A549 (cell line): ENCODE data around the gene TLR1.

ENCODE experiments used
- EP300 ChIP-seq, 2 experiments: fragments of >200 bp; sonication (Bioruptor Twin); formaldehyde crosslinking; IDR thresholded peaks; 2 replicates in 1 of 2; 3 replicates in 1 of 2; pipeline ENCODE4 v1.6.1; 2016 to 2017
- MAFK ChIP-seq: fragments of 450-650 bp; IDR thresholded peaks from 2 replicates; pipeline ENCODE4 v1.6.1; 2014; ENCODE audit not compliant: partially characterized antibody
- NFE2L2 ChIP-seq: fragments of 150-350 bp; conservative IDR thresholded peaks from 2 replicates; pipeline ENCODE4 v1.6.1; 2014; ENCODE audit warnings: low read length
- POLR2A ChIP-seq: IDR thresholded peaks from 2 replicates; pipeline ENCODE4 v1.6.1; 2012; ENCODE audit warnings: mild to moderate bottlenecking, low read length
- RFX5 ChIP-seq: fragments of 450-650 bp; IDR thresholded peaks from 2 replicates; pipeline ENCODE4 v1.7.1; 2014; ENCODE audit warnings: antibody characterized with exemption, mild to moderate bottlenecking, moderate library complexity
- SMC3 ChIP-seq: fragments of >200 bp; sonication (Bioruptor Twin); formaldehyde crosslinking; IDR thresholded peaks from 3 replicates; pipeline ENCODE4 v1.6.1; 2018; ENCODE audit warnings: inconsistent platforms
- ZSCAN20 ChIP-seq: fragments of 250-450 bp; sonication (Bioruptor Pico); IDR thresholded peaks from 2 replicates; pipeline ENCODE4 v1.8.0; 2022; ENCODE audit warnings: mild to moderate bottlenecking, moderate library complexity
- TF ChIP-seq, protein P1 (sequence below): fragments of >200 bp; sonication (Bioruptor Twin); formaldehyde crosslinking; IDR thresholded peaks from 3 replicates; pipeline ENCODE4 v1.5.1; 2016
- TF ChIP-seq, protein P2 (sequence below): fragments of 200-600 bp; sonication (generic); IDR thresholded peaks from 2 replicates; pipeline ENCODE4 v1.6.1; 2016; ENCODE audit warnings: antibody characterized with exemption, mild to moderate bottlenecking, moderate library complexity
- TF ChIP-seq, protein P3 (sequence below): fragments of 450-650 bp; IDR thresholded peaks from 2 replicates; pipeline ENCODE4 v1.6.1; 2014; ENCODE audit warnings: antibody characterized with exemption
- TF ChIP-seq, protein P4 (sequence below): IDR thresholded peaks from 2 replicates; pipeline ENCODE4 v1.6.1; 2012
- TF ChIP-seq, protein P5 (sequence below): IDR thresholded peaks from 2 replicates; pipeline ENCODE4 v1.6.1; 2012; ENCODE audit warnings: low read depth, borderline replicate concordance
- TF ChIP-seq, protein P6 (sequence below): fragments of >200 bp; sonication (Bioruptor Twin); formaldehyde crosslinking; IDR thresholded peaks from 3 replicates; pipeline ENCODE4 v1.6.1; 2016
- TF ChIP-seq, protein P7 (sequence below): IDR thresholded peaks from 2 replicates; pipeline ENCODE4 v1.6.1; 2012

DNA sequence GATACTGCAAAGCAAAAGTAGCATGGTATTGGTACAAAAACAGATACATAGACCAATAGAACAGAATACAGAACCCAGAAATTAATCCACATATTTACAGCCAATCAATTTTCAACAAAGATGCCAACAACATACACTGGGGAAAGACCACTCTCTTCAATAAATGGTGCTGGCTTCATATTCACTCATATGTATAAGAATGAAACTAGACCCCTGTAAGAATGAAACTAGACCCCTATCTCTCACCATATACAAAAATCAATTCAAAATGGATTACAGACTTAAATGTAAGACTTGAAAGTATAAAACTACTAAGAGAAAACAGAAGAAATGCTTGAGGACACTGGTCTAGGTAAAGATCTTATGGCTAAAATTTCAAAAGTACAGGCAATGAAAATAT is 32.7 kb upstream of the TLR1 start:
- TF ChIP-seq, protein P1, sequence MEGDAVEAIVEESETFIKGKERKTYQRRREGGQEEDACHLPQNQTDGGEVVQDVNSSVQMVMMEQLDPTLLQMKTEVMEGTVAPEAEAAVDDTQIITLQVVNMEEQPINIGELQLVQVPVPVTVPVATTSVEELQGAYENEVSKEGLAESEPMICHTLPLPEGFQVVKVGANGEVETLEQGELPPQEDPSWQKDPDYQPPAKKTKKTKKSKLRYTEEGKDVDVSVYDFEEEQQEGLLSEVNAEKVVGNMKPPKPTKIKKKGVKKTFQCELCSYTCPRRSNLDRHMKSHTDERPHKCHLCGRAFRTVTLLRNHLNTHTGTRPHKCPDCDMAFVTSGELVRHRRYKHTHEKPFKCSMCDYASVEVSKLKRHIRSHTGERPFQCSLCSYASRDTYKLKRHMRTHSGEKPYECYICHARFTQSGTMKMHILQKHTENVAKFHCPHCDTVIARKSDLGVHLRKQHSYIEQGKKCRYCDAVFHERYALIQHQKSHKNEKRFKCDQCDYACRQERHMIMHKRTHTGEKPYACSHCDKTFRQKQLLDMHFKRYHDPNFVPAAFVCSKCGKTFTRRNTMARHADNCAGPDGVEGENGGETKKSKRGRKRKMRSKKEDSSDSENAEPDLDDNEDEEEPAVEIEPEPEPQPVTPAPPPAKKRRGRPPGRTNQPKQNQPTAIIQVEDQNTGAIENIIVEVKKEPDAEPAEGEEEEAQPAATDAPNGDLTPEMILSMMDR: no peak
- TF ChIP-seq SMC3 (no peak), MAFK (no peak), POLR2A (no peak), RFX5 (no peak), EP300 (IDR thresholded peaks at IDR 0.05) (no peak), NFE2L2 (no peak), ZSCAN20 (CRISPR knock-in tag) (no peak)
- TF ChIP-seq, protein P2, sequence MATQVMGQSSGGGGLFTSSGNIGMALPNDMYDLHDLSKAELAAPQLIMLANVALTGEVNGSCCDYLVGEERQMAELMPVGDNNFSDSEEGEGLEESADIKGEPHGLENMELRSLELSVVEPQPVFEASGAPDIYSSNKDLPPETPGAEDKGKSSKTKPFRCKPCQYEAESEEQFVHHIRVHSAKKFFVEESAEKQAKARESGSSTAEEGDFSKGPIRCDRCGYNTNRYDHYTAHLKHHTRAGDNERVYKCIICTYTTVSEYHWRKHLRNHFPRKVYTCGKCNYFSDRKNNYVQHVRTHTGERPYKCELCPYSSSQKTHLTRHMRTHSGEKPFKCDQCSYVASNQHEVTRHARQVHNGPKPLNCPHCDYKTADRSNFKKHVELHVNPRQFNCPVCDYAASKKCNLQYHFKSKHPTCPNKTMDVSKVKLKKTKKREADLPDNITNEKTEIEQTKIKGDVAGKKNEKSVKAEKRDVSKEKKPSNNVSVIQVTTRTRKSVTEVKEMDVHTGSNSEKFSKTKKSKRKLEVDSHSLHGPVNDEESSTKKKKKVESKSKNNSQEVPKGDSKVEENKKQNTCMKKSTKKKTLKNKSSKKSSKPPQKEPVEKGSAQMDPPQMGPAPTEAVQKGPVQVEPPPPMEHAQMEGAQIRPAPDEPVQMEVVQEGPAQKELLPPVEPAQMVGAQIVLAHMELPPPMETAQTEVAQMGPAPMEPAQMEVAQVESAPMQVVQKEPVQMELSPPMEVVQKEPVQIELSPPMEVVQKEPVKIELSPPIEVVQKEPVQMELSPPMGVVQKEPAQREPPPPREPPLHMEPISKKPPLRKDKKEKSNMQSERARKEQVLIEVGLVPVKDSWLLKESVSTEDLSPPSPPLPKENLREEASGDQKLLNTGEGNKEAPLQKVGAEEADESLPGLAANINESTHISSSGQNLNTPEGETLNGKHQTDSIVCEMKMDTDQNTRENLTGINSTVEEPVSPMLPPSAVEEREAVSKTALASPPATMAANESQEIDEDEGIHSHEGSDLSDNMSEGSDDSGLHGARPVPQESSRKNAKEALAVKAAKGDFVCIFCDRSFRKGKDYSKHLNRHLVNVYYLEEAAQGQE: no peak
- TF ChIP-seq, protein P3, sequence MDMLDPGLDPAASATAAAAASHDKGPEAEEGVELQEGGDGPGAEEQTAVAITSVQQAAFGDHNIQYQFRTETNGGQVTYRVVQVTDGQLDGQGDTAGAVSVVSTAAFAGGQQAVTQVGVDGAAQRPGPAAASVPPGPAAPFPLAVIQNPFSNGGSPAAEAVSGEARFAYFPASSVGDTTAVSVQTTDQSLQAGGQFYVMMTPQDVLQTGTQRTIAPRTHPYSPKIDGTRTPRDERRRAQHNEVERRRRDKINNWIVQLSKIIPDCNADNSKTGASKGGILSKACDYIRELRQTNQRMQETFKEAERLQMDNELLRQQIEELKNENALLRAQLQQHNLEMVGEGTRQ: no peak
- TF ChIP-seq, protein P4, sequence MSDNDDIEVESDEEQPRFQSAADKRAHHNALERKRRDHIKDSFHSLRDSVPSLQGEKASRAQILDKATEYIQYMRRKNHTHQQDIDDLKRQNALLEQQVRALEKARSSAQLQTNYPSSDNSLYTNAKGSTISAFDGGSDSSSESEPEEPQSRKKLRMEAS: no peak
- TF ChIP-seq, protein P5, sequence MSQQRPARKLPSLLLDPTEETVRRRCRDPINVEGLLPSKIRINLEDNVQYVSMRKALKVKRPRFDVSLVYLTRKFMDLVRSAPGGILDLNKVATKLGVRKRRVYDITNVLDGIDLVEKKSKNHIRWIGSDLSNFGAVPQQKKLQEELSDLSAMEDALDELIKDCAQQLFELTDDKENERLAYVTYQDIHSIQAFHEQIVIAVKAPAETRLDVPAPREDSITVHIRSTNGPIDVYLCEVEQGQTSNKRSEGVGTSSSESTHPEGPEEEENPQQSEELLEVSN: no peak
- TF ChIP-seq, protein P6, sequence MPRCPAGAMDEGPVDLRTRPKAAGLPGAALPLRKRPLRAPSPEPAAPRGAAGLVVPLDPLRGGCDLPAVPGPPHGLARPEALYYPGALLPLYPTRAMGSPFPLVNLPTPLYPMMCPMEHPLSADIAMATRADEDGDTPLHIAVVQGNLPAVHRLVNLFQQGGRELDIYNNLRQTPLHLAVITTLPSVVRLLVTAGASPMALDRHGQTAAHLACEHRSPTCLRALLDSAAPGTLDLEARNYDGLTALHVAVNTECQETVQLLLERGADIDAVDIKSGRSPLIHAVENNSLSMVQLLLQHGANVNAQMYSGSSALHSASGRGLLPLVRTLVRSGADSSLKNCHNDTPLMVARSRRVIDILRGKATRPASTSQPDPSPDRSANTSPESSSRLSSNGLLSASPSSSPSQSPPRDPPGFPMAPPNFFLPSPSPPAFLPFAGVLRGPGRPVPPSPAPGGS: no peak
- TF ChIP-seq, protein P7, sequence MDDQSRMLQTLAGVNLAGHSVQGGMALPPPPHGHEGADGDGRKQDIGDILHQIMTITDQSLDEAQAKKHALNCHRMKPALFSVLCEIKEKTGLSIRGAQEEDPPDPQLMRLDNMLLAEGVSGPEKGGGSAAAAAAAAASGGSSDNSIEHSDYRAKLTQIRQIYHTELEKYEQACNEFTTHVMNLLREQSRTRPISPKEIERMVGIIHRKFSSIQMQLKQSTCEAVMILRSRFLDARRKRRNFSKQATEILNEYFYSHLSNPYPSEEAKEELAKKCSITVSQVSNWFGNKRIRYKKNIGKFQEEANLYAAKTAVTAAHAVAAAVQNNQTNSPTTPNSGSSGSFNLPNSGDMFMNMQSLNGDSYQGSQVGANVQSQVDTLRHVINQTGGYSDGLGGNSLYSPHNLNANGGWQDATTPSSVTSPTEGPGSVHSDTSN: no peak
